Measurements from ENCODE around the gene SPOPL.
"Not testable (repeated sequence)": the region's sequence is repeated elsewhere in the genome, so short reads cannot be mapped to it uniquely, and the experiment has no call there.

Gene SPOPL

GRCh38 chr2:138531913-138532312 is 30.3 kb downstream of the SPOPL start:
- no peak for DNase-seq

DNA sequence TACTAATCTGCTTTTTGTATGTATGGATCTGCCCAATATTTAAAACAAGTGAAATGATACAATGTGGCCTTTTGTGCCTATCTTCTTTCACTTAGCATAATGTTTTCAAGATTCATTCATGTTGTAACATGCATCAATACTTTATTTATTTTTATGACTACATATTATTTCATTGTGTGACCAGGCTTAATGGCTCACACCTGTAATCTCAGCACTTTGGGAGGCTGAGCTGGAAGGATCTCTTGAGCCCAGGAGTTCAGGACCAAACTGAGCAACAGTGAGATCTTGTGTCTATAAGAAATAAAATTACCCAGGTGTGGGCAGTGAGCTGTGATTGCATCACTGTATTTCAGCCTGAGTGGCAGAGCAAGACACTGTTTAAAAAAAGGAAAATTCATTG is 33.2 kb downstream of the SPOPL start:
- no peak for DNase-seq

DNA sequence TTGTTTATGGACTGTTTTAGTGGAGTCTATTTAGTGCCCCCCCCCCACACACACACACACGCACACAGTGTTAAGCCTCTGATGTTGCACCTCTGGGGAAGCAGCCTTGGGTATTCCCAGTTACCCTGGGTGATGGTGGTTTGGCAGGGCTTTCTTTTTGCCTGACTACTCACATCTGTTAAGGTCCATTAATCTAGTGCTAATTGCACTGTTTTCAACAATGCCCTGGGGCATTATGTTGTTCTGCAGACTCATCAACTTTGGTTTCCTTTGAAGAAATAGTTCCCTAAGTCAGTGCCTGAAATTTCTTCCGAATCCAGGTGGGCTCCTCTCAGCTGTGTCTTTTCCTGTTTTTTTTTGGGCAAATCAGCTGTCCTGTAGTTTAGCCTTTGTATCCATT is 34.7 kb downstream of the SPOPL start:
- no peak for DNase-seq

DNA sequence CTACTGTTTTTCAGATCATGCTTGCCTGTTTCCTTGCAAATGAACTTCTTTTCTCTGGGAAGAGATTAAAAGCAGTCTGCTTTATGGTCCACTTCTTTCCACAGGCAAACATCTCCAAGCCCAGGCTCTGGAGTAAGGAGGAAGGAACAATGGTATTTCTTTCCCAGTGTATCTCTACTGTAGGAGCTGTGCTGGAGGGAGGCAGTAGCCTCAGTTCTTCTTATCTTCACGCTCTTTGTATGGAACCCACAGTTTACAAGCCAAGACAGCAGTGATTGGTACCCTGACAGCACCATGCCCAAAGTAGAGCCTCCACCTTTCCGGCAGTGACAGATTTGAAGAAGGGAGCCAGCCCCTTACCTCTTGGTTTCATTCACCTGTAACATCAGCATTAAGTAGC is 35.2 kb downstream of the SPOPL start:
- no peak for DNase-seq

DNA sequence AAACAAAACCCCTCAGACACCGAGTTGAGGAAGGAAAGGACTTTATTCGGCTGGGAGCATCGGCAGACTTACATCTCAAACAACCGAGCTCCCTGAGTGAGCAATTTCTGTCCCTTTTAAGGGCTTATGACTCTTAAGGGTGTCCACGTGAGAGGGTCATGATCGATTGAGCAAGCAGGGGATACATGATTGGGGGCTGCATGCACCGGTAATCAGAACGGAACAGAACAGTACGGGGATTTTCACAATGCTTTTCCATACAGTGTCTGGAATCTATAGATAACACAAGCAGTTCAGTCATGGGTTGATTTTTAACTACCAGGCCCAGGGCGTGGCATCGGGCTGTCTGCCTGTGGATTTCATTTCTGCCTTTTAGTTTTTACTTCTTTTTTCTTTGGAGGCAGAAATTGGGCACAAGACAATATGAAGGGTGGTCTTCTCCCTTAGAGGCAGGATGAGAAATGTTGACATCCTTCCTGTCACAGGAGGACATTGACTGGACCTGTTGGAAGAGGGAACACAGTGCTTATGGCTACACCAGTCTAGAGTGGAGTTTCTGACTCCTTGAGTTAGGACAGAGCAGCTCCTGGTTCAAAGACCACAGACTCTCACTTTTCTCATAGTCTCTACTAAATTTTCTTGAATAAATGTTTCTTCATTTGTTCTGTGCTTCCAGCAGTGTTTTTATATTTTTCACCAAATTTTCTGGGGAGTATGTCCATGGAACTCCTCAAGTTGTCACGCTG is 35.8 kb downstream of the SPOPL start:
- no peak for DNase-seq

GRCh38 chr2:138544206-138544605 is 42.6 kb downstream of the SPOPL start:
- not testable (repeated sequence) for DNase-seq

DNA sequence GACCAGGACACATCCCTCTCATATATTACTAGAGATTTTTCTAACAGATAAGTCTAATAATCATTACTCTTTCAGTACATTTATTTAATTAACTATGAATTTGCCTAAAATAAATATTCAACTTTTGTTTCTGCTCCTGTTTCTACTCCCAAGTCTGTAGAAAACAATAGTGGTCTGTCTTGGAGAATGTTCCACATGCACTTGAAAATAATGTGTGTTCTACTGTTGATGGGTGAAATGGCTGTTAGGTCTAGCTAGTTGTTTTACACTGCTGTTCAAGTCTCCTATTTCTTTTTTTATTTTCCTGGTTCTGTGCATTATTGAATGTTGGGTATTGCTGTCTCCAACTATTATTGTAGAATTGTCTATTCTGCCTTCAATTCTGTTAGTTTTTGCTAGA is 47.2 kb downstream of the SPOPL start:
- DNase-seq, result no peak

GRCh38 chr2:138550172-138550571 is 48.6 kb downstream of the SPOPL start:
- DNase-seq, result no peak

DNA sequence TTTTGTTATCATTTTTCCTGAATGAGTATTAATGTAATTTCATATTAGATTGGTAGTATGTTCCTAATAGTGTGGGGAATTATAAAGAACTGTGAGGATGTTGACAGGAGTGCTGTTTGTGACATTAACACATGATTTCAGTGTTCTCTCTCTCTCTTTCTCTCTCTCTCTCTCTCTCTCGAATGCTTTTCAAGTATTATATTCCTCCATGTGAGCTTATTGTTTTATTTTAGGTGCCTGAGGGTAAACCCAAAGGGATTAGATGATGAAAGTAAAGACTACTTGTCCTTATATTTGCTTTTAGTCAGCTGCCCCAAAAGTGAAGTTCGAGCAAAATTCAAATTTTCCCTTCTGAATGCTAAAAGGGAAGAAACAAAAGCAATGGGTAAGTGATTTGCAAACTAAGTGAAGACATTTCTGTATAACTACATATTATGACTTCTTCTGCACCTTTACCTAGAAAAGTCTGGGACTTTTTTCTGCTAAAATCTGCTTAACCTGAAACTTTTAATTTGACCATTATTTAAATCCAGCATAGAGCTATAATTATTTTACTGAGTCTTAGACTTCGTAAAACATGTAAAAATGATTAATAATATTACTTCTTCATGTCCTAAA is 49.2 kb downstream of the SPOPL start:
- DNase-seq, result no peak

DNA sequence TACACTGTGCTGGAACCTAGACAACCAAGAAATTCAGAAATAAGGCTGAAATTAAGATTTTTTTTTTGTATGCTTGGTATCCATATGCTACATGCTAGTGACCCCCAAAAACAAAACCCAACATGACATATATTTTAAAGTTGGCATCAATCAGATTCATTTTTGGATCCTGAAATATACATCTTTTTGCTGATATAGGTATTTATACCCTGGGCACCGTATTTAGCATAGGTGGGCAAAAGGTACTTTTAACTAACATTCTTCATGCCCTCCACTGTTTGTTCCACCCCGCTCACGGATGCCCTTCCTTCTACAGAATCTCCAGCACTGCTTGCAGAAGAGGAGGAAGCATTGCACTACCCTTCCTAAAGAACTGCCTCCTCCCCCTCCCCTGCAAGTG is 52.6 kb downstream of the SPOPL start:
- no peak for DNase-seq

- no peak for DNase-seq
Measured at GRCh38 chr2:138559641-138560040, 58.1 kb downstream of the SPOPL start.

GRCh38 chr2:138564586-138565229 is 63.1 kb downstream of the SPOPL start:
- no peak for DNase-seq

DNA sequence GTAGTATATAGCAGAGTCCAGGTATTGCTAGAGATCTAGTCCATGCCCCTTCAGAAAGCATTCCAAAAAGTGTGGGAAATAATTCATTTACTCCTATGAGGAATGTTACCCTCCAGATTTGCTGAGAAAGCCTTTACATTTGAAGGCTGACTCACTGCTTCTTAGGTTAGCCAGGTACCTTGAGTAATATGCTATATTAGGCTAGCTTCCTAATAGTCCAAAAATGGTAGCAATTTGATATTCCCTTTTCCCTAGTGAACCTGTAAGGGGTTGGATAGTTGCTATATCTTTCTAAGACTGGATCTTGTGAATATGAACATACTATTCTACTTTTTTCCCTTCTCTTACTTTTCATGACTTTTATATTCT is 63.6 kb downstream of the SPOPL start:
- DNase-seq, result no peak

DNA sequence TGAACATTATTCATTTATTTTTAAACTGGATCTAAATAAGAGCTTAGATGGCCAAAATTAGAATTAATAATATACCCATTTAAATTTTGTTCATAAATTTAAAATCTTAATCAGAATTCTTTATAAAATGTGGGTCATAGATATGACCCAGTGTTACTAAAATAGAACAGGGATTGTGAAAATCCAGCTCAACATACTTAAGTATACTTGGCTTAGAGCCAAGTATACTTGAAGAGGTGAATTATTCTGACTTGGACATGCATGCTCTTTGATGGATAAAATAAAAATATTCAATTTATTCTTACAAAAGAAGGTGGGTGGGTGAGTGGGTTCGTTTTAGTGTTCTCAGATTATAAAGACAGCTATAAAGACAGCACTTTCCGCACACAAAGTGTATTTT is 70.7 kb downstream of the SPOPL start:
- DNase-seq, result no peak

- no peak for DNase-seq
Measured at GRCh38 chr2:138577066-138577465, 75.5 kb downstream of the SPOPL start.

- DNase-seq, result no peak
Measured at GRCh38 chr2:138579556-138579955, 78.0 kb downstream of the SPOPL start.

- DNase-seq, result no peak
Measured at GRCh38 chr2:138581909-138582308, 80.3 kb downstream of the SPOPL start.

GRCh38 chr2:138589663-138590062 is 88.1 kb downstream of the SPOPL start:
- no peak for DNase-seq

DNA sequence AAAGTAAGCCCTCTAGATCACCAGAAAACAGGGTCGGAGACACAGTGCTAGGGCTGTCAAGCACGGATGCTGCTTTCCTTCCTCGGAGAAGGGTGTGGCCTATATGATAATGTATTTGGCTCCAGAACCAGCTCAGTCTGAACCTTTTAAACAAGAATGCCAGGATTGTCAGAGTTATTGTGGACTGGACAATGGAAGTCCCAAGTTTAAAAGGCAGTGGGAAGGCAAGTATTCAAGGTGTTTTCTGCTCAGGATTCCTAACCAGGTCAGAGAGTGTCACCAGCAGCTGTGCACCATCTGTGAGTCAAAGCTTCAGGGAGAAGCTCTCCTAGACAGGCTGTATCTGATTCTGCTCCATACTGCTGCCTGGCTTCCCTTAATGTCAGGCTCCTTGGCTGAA is 94.8 kb downstream of the SPOPL start:
- no peak for DNase-seq

DNA sequence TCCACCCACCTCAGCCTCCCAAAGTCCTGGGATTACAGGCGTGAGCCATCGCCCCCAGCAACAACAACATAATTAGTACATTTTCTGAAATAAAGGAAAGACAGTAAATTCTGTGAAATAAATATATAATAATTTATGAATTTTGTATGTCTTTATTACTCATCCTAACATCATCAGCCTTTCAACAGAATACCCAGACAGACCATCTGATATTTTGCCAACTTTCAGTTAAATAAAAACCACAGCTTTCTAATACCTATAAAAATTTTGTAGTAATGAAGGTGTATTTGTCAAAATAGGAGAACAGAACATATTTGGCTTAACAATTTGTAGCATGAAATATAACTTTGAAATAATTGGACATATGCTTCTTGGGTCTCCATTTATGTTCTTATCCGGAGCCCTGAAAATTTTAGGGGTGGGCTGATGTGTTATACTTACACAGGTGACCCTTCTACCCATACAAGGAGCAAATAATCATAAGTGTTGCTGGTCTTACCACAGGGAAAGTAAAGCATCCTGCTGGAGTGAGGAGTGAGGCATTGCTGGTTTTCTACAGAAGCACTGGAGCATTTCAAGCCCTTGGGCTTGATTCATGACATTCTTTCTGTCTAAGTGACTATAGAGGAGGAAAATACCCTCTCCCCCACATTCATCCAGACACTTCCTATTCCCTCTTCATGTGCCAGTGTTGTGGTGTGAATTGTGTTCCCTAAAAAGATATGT is 99.3 kb downstream of the SPOPL start:
- no peak for DNase-seq

DNA sequence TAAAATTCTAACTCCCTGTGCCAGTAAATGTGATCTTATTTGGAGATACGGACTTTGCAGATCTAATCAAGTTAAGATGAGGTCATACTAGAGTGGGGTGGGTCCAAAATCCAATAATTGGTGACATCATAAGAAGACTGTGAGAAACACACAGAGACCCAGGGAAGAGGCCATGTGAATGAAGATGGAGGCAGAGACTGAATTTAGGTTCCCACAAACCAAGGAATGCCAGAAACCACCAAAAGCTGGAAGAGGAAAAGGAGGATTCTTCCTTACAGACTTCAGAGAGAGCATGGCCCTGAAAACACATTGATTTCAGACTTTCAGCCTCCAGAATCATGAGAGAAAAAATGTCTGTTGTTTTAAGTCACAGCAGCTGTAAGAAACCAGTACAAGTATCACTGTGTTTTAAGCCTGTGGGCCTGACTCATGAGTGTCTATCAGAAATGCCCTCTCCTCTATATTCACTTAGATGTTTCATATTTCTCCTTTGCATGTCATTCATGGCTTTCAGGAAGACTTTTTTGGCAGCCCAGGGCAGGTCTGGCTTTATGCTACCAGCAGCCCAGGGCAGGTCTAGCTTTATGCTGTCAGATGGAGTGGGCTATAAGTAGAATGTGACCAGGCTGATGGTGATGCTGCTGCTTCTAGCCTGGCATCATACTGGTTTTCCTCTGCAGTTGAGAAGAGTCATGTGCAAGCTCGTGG is 100.0 kb downstream of the SPOPL start:
- no peak for DNase-seq

- DNase-seq, result no peak
Measured at GRCh38 chr2:138602166-138602460, 100.5 kb downstream of the SPOPL start.

DNA sequence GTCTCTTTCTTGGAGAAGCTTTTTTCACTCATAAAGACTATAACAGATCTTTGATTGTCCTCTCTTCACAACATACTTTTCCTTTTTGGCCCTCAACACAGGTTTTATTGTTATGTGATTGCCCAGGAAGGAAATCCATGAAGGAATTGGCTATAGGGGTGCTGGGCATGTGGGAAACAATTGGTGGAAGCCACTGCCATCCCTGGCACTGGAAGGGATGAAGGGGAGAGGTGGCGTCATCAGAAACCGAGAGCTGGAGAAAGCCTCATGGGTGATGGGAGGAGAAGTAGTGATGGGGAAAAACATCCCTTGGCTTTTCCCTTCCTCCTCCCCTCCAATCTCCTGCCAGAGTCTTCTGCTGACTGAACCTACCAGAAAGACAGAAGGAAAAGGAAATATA is 106.2 kb downstream of the SPOPL start:
- DNase-seq, result no peak

Measured in CD4-positive, alpha-beta T cell treated with Interleukin-1 beta for 1 hour (primary cell).